Neural crest cell (in vitro differentiated cells): ENCODE measurements around the gene SNAI3. TPM values are rescaled to one million over a fixed set of nuclear protein-coding genes. Genes with fewer than 3 reads are reported as not detected.

Source experiments
- DNase-seq: peaks from one replicate; pipeline ENCODE4 v3.0.0; 2021; ENCODE audit warnings: low read depth, mixed read lengths, low spot score
- H3K27ac Mint-ChIP-seq: one replicate; pipeline ENCODE4 v1.8.0; 2021; ENCODE audit warnings: mild to moderate bottlenecking, mixed read lengths; ENCODE audit not compliant: unreplicated experiment
- H3K27me3 Mint-ChIP-seq: 2 replicates; pipeline ENCODE4 v1.8.0; 2021; ENCODE audit warnings: low read depth, mild to moderate bottlenecking, mixed read lengths
- H3K36me3 Mint-ChIP-seq: 2 replicates; pipeline ENCODE4 v1.8.0; 2021; ENCODE audit warnings: low read depth, mild to moderate bottlenecking, mixed read lengths
- H3K4me1 Mint-ChIP-seq: 2 replicates; pipeline ENCODE4 v1.8.0; 2021; ENCODE audit warnings: mixed read lengths
- H3K4me3 Mint-ChIP-seq: one replicate; pipeline ENCODE4 v1.8.0; 2021; ENCODE audit warnings: mild to moderate bottlenecking, mixed read lengths
- H3K9me3 Mint-ChIP-seq: 2 replicates; pipeline ENCODE4 v1.8.0; 2021; ENCODE audit warnings: mixed read lengths
- CTCF ChIP-seq: fragments of 200-600 bp; sonication (generic); conservative IDR thresholded peaks from 2 replicates; pipeline ENCODE4 v1.5.0; 2021; ENCODE audit warnings: antibody characterized with exemption, mild to moderate bottlenecking
- total RNA-seq: library from RNA; stranded (reverse); gene quantifications from 2 replicates; pipeline ENCODE4 v1.2.1, GENCODE V29; 2021

The SNAI3 gene
- total RNA-seq, 1 donor from 2014 or later: not detected

GRCh38 chr16:88662222-88662842 lies 24.0 kb downstream of the SNAI3 start:
- no peak overlapping the region for H3K27ac Mint-ChIP-seq
- no peak for DNase-seq
- H3K27me3 Mint-ChIP-seq: no peaks in the 10 kb centered on the region
- H3K36me3 Mint-ChIP-seq: no peaks in the 10 kb centered on the region
- H3K9me3 Mint-ChIP-seq: no peaks in the 10 kb centered on the region
- TF ChIP-seq CTCF: no peak
- peak overlapping the region; percentile 92 for H3K4me3 Mint-ChIP-seq
- H3K4me1 Mint-ChIP-seq: peaks cover 24% of the 10 kb centered on the region

- no peaks in the 10 kb centered on the region for H3K36me3 Mint-ChIP-seq
- H3K4me1 Mint-ChIP-seq: peaks cover 22% of the 10 kb centered on the region
- no peaks in the 10 kb centered on the region for H3K9me3 Mint-ChIP-seq
- peak overlapping the region; percentile 92 for H3K4me3 Mint-ChIP-seq
- no peak for TF ChIP-seq CTCF
- no peak overlapping the region for H3K27ac Mint-ChIP-seq
- no peak for DNase-seq
- no peaks in the 10 kb centered on the region for H3K27me3 Mint-ChIP-seq
These were observed 24.8 kb downstream of the SNAI3 start for GRCh38 chr16:88661468-88661867.

- no peak for TF ChIP-seq CTCF
- Mint-ChIP-seq H3K9me3 (no peaks in the 10 kb centered on the region), H3K4me3 (peak overlapping the region; percentile 31), H3K4me1 (peaks cover 15% of the 10 kb centered on the region), H3K27me3 (no peaks in the 10 kb centered on the region), H3K36me3 (no peaks in the 10 kb centered on the region), H3K27ac (peak overlapping the region; percentile 62)
- DNase-seq: no peak
These were observed 27.1 kb downstream of the SNAI3 start for GRCh38 chr16:88659160-88659559.

- no peak for TF ChIP-seq CTCF
- peak overlapping the region; percentile 31 for H3K4me3 Mint-ChIP-seq
- peaks cover 12% of the 10 kb centered on the region for H3K4me1 Mint-ChIP-seq
- H3K27ac Mint-ChIP-seq: peak overlapping the region; percentile 62
- DNase-seq: no peak
- H3K36me3 Mint-ChIP-seq: no peaks in the 10 kb centered on the region
- H3K9me3 Mint-ChIP-seq: no peaks in the 10 kb centered on the region
- no peaks in the 10 kb centered on the region for H3K27me3 Mint-ChIP-seq
These were observed 27.6 kb downstream of the SNAI3 start for GRCh38 chr16:88658714-88659113.

DNA sequence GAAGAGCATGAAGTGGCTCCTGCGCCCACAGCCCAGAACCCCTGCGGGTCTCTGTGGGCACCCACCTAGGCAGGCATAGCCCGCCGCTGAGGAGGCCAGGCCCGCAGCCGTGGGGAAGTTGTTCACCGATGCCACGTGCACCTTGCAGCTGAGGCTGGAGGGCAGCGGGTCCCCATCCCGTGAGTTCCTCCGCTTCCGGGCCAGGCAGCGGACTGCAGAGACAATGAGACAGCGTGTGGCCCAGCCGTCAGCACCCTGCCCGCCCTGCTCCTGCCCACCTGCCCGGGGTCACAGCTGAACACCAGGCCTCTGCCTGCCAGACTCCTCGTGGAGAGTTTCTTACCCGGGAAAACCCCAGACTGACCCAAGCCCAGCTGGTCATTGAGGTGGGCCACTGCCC lies 28.9 kb downstream of the SNAI3 start:
- Mint-ChIP-seq H3K27me3 (no peaks in the 10 kb centered on the region), H3K4me3 (no peak overlapping the region), H3K4me1 (peaks cover 12% of the 10 kb centered on the region), H3K27ac (no peak overlapping the region), H3K9me3 (no peaks in the 10 kb centered on the region), H3K36me3 (no peaks in the 10 kb centered on the region)
- no peak for DNase-seq
- TF ChIP-seq CTCF: no peak
